GM19351 (cell line): ENCODE measurements around the gene CFAP299.

Experiments
- ATAC-seq: cut with Tn5 transposase; IDR thresholded peaks from one replicate; pipeline ENCODE4 v1.9.1; 2021; ENCODE audit warnings: mild to moderate bottlenecking, moderate library complexity; ENCODE audit not compliant: unreplicated experiment

CFAP299 gene

GRCh38 chr4:80387390-80388283 is 52.1 kb downstream of the CFAP299 start:
- ATAC-seq = no peak

- ATAC-seq = no peak
Observed at GRCh38 chr4:80388284-80388607, 52.7 kb downstream of the CFAP299 start.

DNA sequence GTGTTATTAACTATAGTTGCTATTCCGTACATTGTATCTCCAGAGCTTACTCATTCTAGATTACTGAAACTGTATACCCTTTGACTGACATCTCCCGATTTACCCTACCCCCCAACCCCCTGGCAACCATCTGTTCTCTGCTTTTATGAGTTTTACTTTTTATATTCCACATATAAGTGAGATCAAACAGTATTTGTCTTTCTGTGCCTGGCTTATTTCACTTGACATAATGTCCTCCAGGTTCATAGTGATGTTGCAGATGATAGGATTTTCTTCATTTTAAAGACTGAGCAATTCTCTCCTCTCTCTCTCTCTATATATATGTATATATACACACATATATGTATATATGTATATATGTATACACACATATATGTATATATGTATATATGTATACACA is 54.6 kb downstream of the CFAP299 start:
- no peak for ATAC-seq

DNA sequence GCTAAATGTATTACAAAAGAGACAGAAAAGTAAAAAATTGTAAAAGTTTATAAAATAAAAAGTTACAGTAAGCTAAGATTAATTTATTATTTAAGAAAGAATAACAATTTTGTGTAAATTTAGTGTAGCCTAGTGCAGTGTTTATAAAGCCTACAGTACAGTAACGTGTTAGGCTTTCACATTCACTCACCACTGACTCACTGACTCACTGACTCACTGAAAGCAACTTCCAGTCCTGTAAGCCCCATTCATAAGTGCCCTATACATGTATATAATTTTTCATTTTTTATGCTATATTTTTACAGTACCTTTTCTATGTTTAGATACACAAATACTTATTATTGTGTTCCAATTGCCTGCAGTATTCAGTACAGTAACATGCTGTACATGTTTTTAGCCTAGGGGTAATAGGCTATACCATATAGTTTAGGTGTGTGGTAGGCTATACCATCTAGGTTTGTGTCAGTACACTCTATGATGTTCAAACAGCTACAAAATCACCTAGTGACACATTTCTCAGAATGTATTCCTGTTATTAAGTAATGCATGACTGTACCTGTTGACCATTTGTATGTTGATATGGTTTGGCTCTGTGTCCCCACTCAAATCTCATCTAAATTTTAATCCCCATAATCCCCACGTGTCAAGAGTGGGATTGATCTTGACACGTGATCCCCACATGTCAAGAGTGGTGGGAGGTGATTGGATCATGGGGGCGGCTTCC is 57.9 kb downstream of the CFAP299 start:
- peak; percentile 66 for ATAC-seq

DNA sequence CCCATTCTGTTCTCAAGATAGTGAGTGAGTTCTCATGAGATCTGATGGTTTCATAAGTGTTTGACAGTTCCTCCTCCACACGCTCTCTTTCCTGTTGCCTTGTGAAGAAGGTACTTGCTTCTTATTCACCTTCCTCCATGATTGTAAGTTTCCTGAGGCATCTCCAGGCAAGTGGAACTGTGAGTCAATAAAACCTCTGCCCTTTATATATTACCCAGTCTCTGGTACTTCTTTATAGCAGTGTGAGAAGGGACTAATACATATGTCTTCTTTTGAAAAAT is 58.4 kb downstream of the CFAP299 start:
- peak; percentile 23 for ATAC-seq

GRCh38 chr4:80407246-80407645 is 71.7 kb downstream of the CFAP299 start:
- ATAC-seq = no peak

GRCh38 chr4:80409809-80410208 is 74.3 kb downstream of the CFAP299 start:
- no peak for ATAC-seq

DNA sequence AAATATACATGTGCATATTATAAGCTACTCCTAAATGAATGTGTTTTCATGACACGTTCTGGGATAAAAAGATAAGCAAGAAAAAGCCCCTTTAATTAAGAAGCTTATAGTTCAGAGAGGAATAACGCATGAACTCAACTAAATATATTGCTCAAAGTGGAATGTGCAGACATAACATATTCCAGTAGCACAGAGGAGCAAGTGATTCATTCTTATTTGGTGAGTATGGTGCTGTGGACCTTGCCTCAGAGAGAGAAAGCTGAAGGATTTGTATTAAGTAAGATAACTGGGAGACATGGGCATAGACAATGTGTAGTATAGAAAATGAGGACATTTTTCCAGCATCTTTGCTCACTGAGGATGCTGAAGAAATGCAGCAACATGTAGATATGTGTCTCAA is 76.8 kb downstream of the CFAP299 start:
- ATAC-seq = no peak

DNA sequence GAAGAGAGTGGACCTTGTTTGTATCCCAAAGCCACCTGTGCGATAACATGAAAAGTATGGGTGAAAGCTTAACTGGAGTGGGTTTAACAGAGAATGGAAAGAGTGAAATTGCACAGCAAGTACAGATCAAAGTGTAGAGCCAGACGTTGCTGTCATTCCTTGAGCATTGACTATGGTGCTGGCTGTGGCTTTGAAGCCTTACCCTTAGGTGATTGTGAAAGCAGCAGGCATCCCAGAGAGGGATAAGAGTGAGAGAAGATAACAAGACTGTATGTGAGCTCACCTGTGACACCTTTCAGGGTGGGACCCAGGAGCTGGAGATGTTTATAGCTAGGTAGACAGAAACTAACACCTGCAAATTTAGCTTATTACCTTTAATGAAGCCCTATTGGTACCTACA is 77.6 kb downstream of the CFAP299 start:
- no peak for ATAC-seq

DNA sequence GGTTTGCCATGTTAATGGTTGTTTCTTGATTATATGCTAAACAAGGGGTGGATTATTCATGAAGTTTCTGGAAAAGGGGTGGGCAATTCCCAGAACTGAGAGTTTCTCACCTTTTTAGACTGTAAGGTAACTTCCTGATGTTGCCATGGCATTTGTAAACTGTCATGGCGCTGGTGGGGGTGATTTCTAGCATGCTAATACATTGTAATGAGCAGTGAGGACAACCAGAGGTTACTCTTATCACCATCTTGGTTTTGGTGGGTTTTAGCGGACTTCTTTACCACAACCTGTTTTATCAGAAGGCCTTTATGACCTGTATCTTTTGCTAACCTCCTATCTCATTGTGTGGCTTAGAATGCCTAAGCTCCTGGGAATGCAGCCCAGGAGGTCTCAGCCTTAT is 81.5 kb downstream of the CFAP299 start:
- no peak for ATAC-seq

DNA sequence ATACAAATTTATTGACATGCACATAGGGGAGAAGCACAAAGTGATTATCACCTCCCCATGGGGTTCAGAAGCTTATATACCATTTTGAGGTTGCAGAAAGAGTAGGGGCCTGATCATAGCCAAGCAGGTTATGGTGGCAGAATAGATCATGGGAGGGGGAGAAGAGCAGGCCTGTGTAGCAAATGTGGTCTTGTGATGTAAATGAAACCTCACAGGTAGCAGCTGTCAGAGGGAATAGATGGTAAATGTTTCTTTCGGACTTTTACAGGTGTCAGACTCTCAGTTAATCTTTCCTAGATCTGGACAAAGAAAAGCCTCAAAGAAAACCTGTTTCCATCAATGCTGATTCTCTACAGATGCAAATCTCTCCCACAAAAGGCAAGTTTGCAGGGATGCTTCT is 84.4 kb downstream of the CFAP299 start:
- ATAC-seq = no peak

DNA sequence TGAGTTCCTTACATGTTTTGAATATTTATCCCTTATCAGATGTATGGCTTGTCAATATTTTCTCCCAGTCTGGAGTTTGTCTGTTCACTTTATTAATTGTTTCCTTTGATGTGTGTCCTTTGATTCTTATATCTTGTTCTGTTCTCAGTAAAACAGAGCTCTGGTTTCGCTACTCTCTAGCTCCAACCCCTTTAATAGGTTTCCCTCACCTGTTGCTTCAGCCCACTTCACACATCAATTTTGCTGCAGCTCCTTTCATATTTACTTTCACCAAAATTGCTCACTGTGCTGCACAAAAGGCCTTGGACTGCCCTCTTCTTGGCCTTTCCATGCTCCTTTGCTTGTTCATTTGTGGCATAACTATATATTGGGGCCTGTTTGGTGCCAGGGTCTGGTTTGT is 85.1 kb downstream of the CFAP299 start:
- ATAC-seq = no peak

- peak; percentile 91 for ATAC-seq
Observed at GRCh38 chr4:80422727-80423404, 87.3 kb downstream of the CFAP299 start.

GRCh38 chr4:80423553-80424224 is 88.2 kb downstream of the CFAP299 start:
- ATAC-seq = no peak

GRCh38 chr4:80424225-80424581 is 88.7 kb downstream of the CFAP299 start:
- no peak for ATAC-seq

DNA sequence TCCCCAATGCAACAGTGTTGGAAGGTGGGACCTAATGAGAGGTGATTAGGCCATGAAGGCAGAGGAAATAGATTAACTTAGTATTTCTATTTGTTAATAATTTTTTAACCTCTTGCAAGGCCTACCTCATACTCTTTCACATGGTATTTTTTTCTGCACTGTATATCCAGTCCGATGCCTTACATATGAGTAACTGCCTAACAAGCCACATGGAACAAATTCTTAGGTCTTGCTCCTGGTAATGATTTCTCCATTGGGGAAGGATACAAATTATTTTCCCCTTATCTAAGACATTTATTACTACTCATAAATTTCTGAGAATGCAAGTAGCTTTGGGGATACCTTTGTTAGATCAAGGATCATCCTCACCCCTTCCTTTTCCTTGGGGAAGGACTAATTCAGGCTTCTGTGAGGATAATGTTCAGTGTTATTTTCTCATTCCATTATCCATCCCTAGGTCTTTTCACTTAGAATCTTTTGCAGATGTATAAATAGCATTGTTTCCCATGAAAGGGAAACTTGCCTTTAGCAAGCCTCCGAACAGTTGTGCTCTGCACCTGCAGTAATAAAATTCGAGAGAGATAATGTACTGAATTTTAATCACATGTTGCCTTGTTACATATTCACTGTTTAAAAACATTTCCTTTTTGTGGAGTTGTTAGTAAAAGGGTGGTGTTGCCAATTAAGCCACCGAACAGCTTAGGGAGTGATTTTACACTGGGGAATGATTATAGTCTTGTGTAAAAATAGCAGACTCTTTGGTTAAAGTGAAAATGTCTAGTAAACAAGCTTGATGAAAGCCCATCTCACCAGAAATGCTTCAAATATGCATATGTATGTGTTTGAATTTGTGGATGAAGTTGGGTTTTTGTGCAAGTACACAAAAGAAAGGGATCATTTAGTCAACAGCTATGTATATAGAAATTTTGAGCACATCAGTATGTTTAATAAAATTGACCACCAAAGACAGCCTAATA is 89.9 kb downstream of the CFAP299 start:
- ATAC-seq = no peak

GRCh38 chr4:80431203-80431965 is 95.9 kb downstream of the CFAP299 start:
- no peak for ATAC-seq

DNA sequence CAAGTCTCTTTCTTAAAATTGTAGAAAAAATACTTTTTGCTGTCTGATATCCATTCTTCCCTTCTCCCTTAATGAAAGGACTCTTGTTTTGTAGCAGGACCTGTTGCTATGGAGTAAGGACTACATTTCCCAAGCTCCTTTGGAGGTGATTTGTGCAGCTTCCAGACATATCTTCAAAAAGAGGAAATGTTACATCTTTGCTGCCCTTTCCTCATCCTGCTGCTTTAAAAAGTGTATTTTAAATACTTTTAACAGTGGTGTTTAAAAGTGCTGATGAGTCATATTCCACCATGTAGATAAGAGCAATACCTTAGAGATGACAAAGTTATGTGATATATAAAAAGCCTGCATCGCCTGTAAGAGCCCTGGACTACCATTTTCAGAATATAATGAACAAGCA is 98.7 kb downstream of the CFAP299 start:
- ATAC-seq = no peak

DNA sequence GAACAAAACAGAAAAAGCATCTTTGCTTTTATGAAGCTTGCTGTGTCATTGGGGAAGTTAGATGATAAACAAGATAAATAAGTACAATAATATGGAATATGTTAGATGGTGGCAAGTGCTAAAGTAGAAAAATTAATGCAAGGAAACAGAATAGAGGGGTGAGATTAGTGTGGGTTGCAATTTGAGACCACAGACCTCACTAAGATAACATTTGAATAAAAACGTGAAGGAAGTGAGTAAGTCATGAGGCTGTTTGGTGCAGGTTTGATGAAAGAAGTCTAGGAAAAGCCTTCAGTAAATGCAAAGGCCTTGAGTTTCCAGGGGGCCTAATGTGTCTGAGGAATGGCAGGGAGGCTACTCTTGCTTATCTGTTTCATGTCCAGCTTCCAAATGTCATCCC is 102.5 kb downstream of the CFAP299 start:
- ATAC-seq = no peak
